ENCODE measurements around the gene PITPNM3.

DNA sequence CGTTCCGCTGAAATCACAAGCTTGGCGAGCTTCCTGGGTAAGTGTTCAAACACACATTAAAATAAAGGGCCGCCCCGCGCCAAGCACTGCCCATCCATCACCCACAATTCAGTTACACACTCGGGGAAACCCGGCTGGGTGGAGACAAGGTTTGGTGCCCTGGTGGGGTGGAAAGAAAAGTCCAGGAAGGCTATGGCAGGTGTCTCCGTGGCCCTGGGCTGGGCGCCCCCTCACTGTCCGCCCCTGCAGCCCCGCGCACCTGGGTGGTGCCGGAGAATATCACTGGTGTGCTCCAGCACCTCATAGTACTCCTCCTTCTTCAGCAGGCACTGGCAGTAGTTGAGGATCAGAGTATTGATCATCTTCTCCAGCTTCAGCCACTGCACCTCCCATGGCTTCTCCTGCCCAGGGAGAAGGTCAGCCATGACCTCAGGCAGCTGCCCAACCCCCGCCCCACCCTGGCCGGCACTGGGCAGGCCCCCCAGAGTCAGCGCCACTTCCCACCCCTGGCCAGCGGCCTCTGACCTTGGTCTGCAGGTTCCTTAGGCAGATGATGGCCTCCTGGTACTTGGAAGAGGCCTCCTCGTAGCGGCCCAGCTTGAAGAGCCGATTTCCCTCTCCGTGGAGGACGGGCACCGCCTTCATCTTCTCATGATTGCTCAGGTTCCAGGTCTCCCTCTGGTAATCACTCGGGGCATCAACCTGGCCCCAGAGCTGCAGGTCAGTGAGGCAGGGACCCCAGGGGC is 129.8 kb downstream of the PITPNM3 start:
- TF ChIP-seq, protein P1, sequence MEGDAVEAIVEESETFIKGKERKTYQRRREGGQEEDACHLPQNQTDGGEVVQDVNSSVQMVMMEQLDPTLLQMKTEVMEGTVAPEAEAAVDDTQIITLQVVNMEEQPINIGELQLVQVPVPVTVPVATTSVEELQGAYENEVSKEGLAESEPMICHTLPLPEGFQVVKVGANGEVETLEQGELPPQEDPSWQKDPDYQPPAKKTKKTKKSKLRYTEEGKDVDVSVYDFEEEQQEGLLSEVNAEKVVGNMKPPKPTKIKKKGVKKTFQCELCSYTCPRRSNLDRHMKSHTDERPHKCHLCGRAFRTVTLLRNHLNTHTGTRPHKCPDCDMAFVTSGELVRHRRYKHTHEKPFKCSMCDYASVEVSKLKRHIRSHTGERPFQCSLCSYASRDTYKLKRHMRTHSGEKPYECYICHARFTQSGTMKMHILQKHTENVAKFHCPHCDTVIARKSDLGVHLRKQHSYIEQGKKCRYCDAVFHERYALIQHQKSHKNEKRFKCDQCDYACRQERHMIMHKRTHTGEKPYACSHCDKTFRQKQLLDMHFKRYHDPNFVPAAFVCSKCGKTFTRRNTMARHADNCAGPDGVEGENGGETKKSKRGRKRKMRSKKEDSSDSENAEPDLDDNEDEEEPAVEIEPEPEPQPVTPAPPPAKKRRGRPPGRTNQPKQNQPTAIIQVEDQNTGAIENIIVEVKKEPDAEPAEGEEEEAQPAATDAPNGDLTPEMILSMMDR (IDR thresholded peaks at IDR 0.05; ENCODE audit: poor library complexity, severe bottlenecking), result no peak
- TF ChIP-seq EP300 (conservative IDR thresholded peaks at IDR 0.05; ENCODE audit: poor library complexity, severe bottlenecking) (no peak), EZH2 (IDR thresholded peaks at IDR 0.05; ENCODE audit: borderline replicate concordance, insufficient read depth, low read length, poor library complexity, severe bottlenecking) (no peak), TAF1 (IDR thresholded peaks at IDR 0.05; ENCODE audit: low read depth) (no peak)
